ENCODE measurements around the gene INTS1. TPM values are rescaled to one million over a fixed set of nuclear protein-coding genes. Genes with fewer than 3 reads are reported as not detected.

Gene INTS1
- polyA plus RNA-seq, 1 experiment, result 21.8 TPM

DNA sequence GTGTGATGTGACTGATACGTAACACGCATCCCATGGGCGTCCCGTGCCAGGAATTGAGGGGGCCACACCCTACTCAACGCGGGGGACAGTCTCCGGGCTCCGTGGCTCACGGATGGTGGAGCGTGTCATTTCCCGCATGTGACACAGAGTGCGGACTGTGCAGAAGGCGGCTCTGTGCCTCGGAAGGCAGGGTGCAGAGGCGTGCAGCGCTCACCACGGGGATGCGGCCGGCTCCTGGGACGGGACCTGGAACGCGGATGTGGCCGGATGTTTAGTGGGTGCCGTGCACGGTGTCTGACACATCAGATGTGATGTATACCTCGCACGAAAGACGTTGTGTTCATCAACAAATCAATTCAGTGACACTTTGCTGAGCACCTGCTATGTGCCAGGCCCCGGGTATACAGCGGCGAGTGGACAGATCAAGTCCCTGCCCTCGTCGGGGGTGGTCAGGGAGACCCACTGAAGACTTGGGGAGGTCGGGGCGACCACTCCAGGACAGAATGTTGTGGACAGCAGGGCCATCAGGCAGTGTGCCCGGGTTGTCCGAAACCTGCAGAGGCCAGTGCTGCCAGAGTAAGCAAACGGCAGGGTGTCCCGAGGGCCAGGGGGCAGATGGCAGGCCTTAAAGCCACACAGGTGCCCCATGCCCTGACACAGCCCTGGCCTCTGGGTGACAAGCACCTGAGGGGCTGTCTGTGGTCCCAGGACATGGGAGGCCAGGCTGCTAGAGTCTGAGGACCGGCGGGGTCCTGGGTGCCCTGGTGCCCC, 83.0 kb downstream of the INTS1 start:
- ChIA-PET CTCF (interaction anchor here (2.9 kb wide), 1 partner anchor 11 kb away, joined by 18 read pairs; no protein-coding TSS in a partner anchor), POLR2A (no interaction called here)
- no peak for DNase-seq (ENCODE audit: low read depth)
- H3K27me3 ChIP-seq (ENCODE audit: control insufficient read depth, insufficient read depth, low read length), result peaks cover 14% of the 10 kb centered on the region
- TF ChIP-seq CTCF (IDR thresholded peaks at IDR 0.05; ENCODE audit: insufficient read depth, low read depth, low read length), result no peak
- no peaks in the 10 kb centered on the region for H3K36me3 ChIP-seq (ENCODE audit: control insufficient read depth, insufficient read depth, low read length)
- no peak overlapping the region for H3K4me3 ChIP-seq (ENCODE audit: low read depth, low read length)

Other genes with a start within 250 kb of the INTS1 start
- 5.4 and 11.1 TPM in 2 replicates for gene MICALL2, start 44.9 kb downstream of the INTS1 start, polyA plus RNA-seq (2011; rRNA removed)
- 9.6 and 17.1 TPM in 2 replicates for gene MAFK, start 26.3 kb upstream of the INTS1 start, polyA plus RNA-seq (2011; rRNA removed)
- gene TMEM184A, start 51.8 kb upstream of the INTS1 start, polyA plus RNA-seq (2011; rRNA removed), result 0.38 and 1.3 TPM in 2 replicates
- gene PSMG3, start 65.6 kb upstream of the INTS1 start, polyA plus RNA-seq (2011; rRNA removed), result 32.1 and 40.9 TPM in 2 replicates
- 0.99 and 1.7 TPM in 2 replicates for gene ELFN1, start 165.9 kb upstream of the INTS1 start, polyA plus RNA-seq (2011; rRNA removed)